SK-N-SH treated with all-trans-retinoic acid at 6 μM for 48 hours (cell line): ENCODE results near the gene SETSIP.
"Not testable (repeated sequence)": the region's sequence is repeated elsewhere in the genome, so short reads cannot be mapped to it uniquely, and the experiment has no call there.

Source experiments
- ATAC-seq: fragments of 200-7000 bp; cut with Tn5 transposase; 3 replicates; pipeline ENCODE4 v1.9.1; 2020; ENCODE audit warnings: mild to moderate bottlenecking, moderate library complexity
- ARNTL ChIP-seq: fragments of 450-650 bp; formaldehyde crosslinking; IDR thresholded peaks from 2 replicates; pipeline ENCODE4 v1.5.0; 2020; ENCODE audit warnings: low read depth, mild to moderate bottlenecking, moderate library complexity, borderline replicate concordance
- CSRNP3 ChIP-seq: fragments of 250-450 bp; sonication (Bioruptor Pico); IDR thresholded peaks from 2 replicates; pipeline ENCODE4 v1.5.1; 2021; ENCODE audit warnings: mild to moderate bottlenecking, moderate library complexity
- ESRRG ChIP-seq: fragments of 250-450 bp; sonication (Bioruptor Pico); IDR thresholded peaks from 2 replicates; pipeline ENCODE4 v1.6.1; 2021; ENCODE audit warnings: mild to moderate bottlenecking
- GLIS3 ChIP-seq: fragments of 250-450 bp; sonication (Bioruptor Pico); IDR thresholded peaks from 2 replicates; pipeline ENCODE4 v1.5.0; 2020; ENCODE audit warnings: mild to moderate bottlenecking, moderate library complexity
- ISL1 ChIP-seq: fragments of 250-450 bp; sonication (Bioruptor Pico); IDR thresholded peaks from 2 replicates; pipeline ENCODE4 v2.1.2; 2022; ENCODE audit warnings: mild to moderate bottlenecking, moderate library complexity
- OSR1 ChIP-seq: fragments of 250-450 bp; sonication (Bioruptor Pico); IDR thresholded peaks from 2 replicates; pipeline ENCODE4 v1.8.0; 2022; ENCODE audit warnings: moderate library complexity, mild to moderate bottlenecking, inconsistent platforms
- PPARA ChIP-seq: fragments of 250-450 bp; sonication (Bioruptor Pico); IDR thresholded peaks from 2 replicates; pipeline ENCODE4 v1.5.0; 2020; ENCODE audit warnings: mild to moderate bottlenecking, borderline replicate concordance
- RARB ChIP-seq: fragments of 250-450 bp; sonication (Bioruptor Pico); IDR thresholded peaks from 2 replicates; pipeline ENCODE4 v1.8.0; 2021; ENCODE audit warnings: mild to moderate bottlenecking, moderate library complexity
- SNAI2 ChIP-seq: fragments of 250-450 bp; sonication (Bioruptor Pico); IDR thresholded peaks from 2 replicates; pipeline ENCODE4 v1.5.0; 2020; ENCODE audit warnings: mild to moderate bottlenecking, moderate library complexity
- TCF4 ChIP-seq: fragments of 250-450 bp; sonication (Bioruptor Pico); IDR thresholded peaks from 2 replicates; pipeline ENCODE4 v1.8.0; 2021; ENCODE audit warnings: mild to moderate bottlenecking, moderate library complexity, borderline replicate concordance
- TOX ChIP-seq: fragments of 250-450 bp; sonication (Bioruptor Pico); IDR thresholded peaks from 2 replicates; pipeline ENCODE4 v1.8.0; 2021; ENCODE audit warnings: mild to moderate bottlenecking, moderate library complexity, borderline replicate concordance
- ZFP3 ChIP-seq: fragments of 250-450 bp; sonication (Bioruptor Pico); IDR thresholded peaks from 2 replicates; pipeline ENCODE4 v1.5.0; 2020; ENCODE audit warnings: mild to moderate bottlenecking, moderate library complexity
- ZNF565 ChIP-seq: fragments of 450-650 bp; formaldehyde crosslinking; conservative IDR thresholded peaks from 2 replicates; pipeline ENCODE4 v1.5.0; 2020; ENCODE audit warnings: low read depth, mild to moderate bottlenecking, moderate library complexity
- ZNF8 ChIP-seq: fragments of 450-650 bp; formaldehyde crosslinking; IDR thresholded peaks from 2 replicates; pipeline ENCODE4 v1.5.0; 2020; ENCODE audit warnings: mild to moderate bottlenecking, moderate library complexity

Gene SETSIP

DNA sequence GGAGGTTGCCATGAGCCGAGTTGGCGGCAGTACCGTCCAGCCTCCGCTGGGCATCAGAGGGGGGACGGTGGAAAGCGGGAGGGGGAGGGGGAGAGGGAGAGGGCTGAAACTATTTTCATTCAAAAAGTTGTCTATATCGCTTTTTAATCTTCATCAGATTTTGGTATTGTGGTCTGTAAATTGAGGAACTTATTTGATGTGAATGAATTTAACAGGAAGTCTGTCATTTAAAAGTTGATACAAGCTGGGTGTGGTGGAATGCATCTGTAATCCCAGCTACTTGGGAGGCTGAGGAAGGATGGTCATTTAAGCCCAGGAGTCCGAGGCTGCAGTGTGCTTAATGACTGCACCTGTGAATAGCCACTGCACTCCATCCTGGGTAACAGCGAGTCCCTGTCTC is 48.4 kb downstream of the SETSIP start:
- no peak for TF ChIP-seq TCF4
- no peak for TF ChIP-seq PPARA (CRISPR knock-in tag)
- TF ChIP-seq ZNF565 (CRISPR knock-in tag): no peak
- no peak for TF ChIP-seq SNAI2 (CRISPR knock-in tag)
- TF ChIP-seq ESRRG (CRISPR knock-in tag): no peak
- TF ChIP-seq GLIS3 (CRISPR knock-in tag): no peak
- TF ChIP-seq TOX (CRISPR knock-in tag): no peak
- no peak for TF ChIP-seq CSRNP3 (CRISPR knock-in tag)
- TF ChIP-seq OSR1 (CRISPR knock-in tag): no peak
- no peak for TF ChIP-seq ZFP3 (CRISPR knock-in tag)
- no peak for TF ChIP-seq ZNF8 (CRISPR knock-in tag)
- TF ChIP-seq ISL1 (CRISPR knock-in tag): no peak
- TF ChIP-seq RARB (CRISPR knock-in tag): no peak
- no peak for TF ChIP-seq ARNTL
- TF ChIP-seq, all 23 proteins: peak for 0
- no peak for ATAC-seq

GRCh38 chr1:92026042-92026441 is 49.2 kb downstream of the SETSIP start:
- not testable (repeated sequence) for ATAC-seq
